A673 (cell line): Measurements from ENCODE around the gene C2orf80.

Source experiments
- EZH2 ChIP-seq: fragments of 200-600 bp; sonication (generic); IDR thresholded peaks from 2 replicates; pipeline ENCODE4 v1.6.1; 2017; ENCODE audit warnings: borderline replicate concordance, low read depth, mild to moderate bottlenecking, mixed read lengths, antibody characterized with exemption, low read length; ENCODE audit not compliant: poor library complexity, severe bottlenecking
- TF ChIP-seq, protein P1 (sequence below): fragments of 300-800, 200-600 bp; sonication (generic); conservative IDR thresholded peaks from 2 replicates; pipeline ENCODE4 v1.5.1; 2017; ENCODE audit warnings: low read depth, mild to moderate bottlenecking, antibody characterized with exemption, low read length, moderate library complexity, mixed read lengths

DNA sequence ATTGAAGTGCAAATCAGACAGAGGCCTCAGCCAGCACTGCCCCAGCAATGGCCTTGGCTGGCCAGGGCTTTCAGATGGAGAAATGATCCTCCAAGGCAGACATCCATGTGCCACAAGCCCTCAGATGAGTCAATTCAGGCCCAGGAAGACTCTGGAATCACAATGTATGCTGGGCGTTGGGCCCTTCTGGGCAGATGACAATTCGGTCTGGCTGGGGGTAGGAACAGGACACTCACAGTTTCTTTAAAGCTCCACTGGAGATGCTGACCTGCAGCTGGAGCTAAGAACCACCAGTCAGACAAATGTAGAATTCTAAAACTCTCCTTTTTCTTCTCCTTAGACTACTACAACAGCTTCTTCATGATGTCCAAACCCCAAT, 53.1 kb downstream of the C2orf80 start:
- TF ChIP-seq, protein P1, sequence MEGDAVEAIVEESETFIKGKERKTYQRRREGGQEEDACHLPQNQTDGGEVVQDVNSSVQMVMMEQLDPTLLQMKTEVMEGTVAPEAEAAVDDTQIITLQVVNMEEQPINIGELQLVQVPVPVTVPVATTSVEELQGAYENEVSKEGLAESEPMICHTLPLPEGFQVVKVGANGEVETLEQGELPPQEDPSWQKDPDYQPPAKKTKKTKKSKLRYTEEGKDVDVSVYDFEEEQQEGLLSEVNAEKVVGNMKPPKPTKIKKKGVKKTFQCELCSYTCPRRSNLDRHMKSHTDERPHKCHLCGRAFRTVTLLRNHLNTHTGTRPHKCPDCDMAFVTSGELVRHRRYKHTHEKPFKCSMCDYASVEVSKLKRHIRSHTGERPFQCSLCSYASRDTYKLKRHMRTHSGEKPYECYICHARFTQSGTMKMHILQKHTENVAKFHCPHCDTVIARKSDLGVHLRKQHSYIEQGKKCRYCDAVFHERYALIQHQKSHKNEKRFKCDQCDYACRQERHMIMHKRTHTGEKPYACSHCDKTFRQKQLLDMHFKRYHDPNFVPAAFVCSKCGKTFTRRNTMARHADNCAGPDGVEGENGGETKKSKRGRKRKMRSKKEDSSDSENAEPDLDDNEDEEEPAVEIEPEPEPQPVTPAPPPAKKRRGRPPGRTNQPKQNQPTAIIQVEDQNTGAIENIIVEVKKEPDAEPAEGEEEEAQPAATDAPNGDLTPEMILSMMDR: no peak
- TF ChIP-seq EZH2: no peak
